GM21423 (cell line): Measurements from ENCODE around the gene NCOA3.

Experiments used
- ATAC-seq: cut with Tn5 transposase; IDR thresholded peaks from one replicate; pipeline ENCODE4 v1.9.1; 2021; ENCODE audit warnings: mild to moderate bottlenecking, moderate library complexity; ENCODE audit not compliant: unreplicated experiment

The NCOA3 gene

GRCh38 chr20:47662483-47663353 lies 161.0 kb downstream of the NCOA3 start:
- no peak for ATAC-seq

GRCh38 chr20:47663354-47664067 lies 161.8 kb downstream of the NCOA3 start:
- ATAC-seq, result no peak

- no peak for ATAC-seq
Measured at GRCh38 chr20:47664068-47664437, 162.4 kb downstream of the NCOA3 start.

- no peak for ATAC-seq
Measured at GRCh38 chr20:47664744-47665143, 163.1 kb downstream of the NCOA3 start.

GRCh38 chr20:47665221-47665991 lies 163.7 kb downstream of the NCOA3 start:
- ATAC-seq, result no peak

GRCh38 chr20:47666304-47666703 lies 164.6 kb downstream of the NCOA3 start:
- no peak for ATAC-seq

- ATAC-seq, result no peak
Measured at GRCh38 chr20:47667086-47667485, 165.4 kb downstream of the NCOA3 start.

- ATAC-seq, result no peak
Measured at GRCh38 chr20:47667531-47668312, 166.0 kb downstream of the NCOA3 start.

- no peak for ATAC-seq
Measured at GRCh38 chr20:47668313-47669151, 166.8 kb downstream of the NCOA3 start.

- ATAC-seq, result no peak
Measured at GRCh38 chr20:47669152-47669425, 167.4 kb downstream of the NCOA3 start.

- ATAC-seq, result no peak
Measured at GRCh38 chr20:47669489-47669888, 167.8 kb downstream of the NCOA3 start.

- no peak for ATAC-seq
Measured at GRCh38 chr20:47669927-47670890, 168.5 kb downstream of the NCOA3 start.

GRCh38 chr20:47670913-47671312 lies 169.2 kb downstream of the NCOA3 start:
- no peak for ATAC-seq

- no peak for ATAC-seq
Measured at GRCh38 chr20:47672166-47672565, 170.5 kb downstream of the NCOA3 start.

- no peak for ATAC-seq
Measured at GRCh38 chr20:47672886-47673670, 171.4 kb downstream of the NCOA3 start.

GRCh38 chr20:47673671-47673955 lies 171.9 kb downstream of the NCOA3 start:
- no peak for ATAC-seq

GRCh38 chr20:47674145-47674544 lies 172.5 kb downstream of the NCOA3 start:
- no peak for ATAC-seq

GRCh38 chr20:47674686-47675085 lies 173.0 kb downstream of the NCOA3 start:
- no peak for ATAC-seq
